ENCODE results near the gene PAX6.

DNA sequence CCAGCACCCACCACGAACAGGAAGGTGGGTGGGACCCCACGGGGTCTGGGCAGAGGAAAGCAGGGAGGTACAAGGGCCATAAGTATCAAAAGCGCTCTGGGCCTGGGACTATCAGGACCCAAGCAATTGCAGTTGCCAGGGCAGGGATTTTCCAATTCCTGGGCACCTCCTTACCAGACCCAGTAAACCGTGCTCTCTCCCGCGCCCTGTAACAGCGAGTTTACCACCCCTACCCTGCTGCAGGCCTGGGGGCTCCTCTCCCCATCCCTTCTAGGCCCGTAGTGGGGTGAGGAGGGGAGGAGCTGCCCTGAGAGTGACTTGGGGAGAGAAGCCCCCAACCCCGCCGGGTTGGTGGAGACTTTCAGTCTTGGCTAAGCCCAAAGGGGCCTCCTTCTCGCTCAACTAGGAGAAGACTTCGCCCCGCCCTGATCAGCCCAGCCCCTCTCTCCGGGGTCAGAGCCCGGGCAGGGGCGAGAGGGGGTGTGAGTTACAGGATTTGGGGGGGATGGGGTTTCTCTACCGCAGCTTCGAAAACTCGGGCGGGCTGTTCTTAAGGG is 5.4 kb downstream of the PAX6 start:
- TF ChIP-seq, protein P1, sequence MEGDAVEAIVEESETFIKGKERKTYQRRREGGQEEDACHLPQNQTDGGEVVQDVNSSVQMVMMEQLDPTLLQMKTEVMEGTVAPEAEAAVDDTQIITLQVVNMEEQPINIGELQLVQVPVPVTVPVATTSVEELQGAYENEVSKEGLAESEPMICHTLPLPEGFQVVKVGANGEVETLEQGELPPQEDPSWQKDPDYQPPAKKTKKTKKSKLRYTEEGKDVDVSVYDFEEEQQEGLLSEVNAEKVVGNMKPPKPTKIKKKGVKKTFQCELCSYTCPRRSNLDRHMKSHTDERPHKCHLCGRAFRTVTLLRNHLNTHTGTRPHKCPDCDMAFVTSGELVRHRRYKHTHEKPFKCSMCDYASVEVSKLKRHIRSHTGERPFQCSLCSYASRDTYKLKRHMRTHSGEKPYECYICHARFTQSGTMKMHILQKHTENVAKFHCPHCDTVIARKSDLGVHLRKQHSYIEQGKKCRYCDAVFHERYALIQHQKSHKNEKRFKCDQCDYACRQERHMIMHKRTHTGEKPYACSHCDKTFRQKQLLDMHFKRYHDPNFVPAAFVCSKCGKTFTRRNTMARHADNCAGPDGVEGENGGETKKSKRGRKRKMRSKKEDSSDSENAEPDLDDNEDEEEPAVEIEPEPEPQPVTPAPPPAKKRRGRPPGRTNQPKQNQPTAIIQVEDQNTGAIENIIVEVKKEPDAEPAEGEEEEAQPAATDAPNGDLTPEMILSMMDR (IDR thresholded peaks at IDR 0.05) = no peak
- no peak for TF ChIP-seq EP300 (IDR thresholded peaks at IDR 0.05)
- TF ChIP-seq POLR2A (IDR thresholded peaks at IDR 0.05) = no peak
- no peak for TF ChIP-seq POLR2AphosphoS5 (IDR thresholded peaks at IDR 0.05)
